ENCODE measurements around the gene SUCNR1. TPM values are rescaled to one million over a fixed set of nuclear protein-coding genes. Genes with fewer than 3 reads are reported as not detected.
"Not testable (repeated sequence)": the region's sequence is repeated elsewhere in the genome, so short reads cannot be mapped to it uniquely, and the experiment has no call there.

The SUCNR1 gene
- total RNA-seq, 4 donors from 2014 or later, result 0.64 to 1.5 (median 0.95) TPM

DNA sequence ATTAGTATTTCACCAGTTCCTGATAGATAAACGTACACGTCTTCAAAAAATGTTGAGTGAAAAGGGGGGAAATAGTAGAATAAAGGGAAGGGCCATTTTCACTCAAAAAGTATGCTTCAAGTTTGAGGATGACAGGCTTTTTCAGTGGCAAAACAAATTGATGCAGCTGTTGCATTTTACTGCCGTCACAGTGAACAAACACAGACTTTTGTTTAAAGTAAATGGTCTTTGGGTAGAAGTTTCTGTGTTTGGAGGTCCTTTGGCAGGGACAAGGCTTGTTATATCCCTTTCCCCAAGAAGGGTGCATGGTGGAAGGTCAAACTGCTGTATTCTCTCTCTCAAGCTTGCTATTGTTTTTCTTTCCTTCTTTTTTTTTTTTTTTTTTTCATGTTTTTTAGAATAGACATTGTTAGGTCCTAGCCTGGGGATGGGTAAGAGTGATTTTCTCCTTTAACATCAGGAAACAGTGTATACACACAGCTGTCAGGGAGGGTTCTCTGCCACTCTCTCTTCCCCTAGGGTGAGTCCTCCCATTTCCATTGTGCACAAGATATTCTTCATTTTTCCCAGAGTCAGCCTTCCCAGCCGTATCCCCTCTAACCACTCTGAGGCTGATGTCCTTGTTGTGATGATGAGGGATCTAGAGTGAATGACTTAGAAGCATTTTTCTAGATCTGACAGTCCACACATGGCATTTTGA is 6.6 kb upstream of the SUCNR1 start:
- intact Hi-C loops (cut with DNase I; ENCODE audit: low total_unique reads), result no loop called here
- DNase-seq (ENCODE audit: low spot score in 2 of 2), result no peak
- TF ChIP-seq CTCF (IDR thresholded peaks at IDR 0.05), result no peak
- no peak for TF ChIP-seq POLR2A (IDR thresholded peaks at IDR 0.05)
- H3K4me3 ChIP-seq (ENCODE audit: low read depth, poor library complexity, severe bottlenecking), result no peak overlapping the region
- 75 to 76% methylated on average over 4 of the region's 4 CpGs for WGBS, 2 donors

DNA sequence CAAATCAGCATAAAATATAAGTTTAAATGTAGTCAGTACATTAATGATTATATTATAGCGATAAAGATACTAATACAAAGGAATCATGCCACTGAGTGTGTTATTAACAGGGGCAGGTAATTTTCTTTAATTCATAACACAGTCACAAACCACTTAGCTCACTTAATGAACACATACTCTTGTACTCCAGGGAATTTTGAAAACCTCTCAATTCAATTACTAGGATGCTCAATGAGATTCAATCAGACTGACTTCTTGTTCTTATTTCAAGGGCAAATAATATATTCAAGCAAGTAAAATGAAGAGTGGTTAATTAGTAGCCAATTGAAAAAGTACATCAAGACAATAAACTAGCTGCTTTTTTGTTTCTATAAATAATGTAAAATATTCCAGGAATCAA is 5.8 kb upstream of the SUCNR1 start:
- no peak for DNase-seq (ENCODE audit: low spot score in 2 of 2)
- TF ChIP-seq CTCF (IDR thresholded peaks at IDR 0.05) (no peak), POLR2A (IDR thresholded peaks at IDR 0.05) (no peak)
- no peak overlapping the region for H3K4me3 ChIP-seq (ENCODE audit: low read depth, poor library complexity, severe bottlenecking)
- WGBS, 2 donors, result 96 to 98% methylated on average over 1 of the region's 1 CpG
- intact Hi-C loops (cut with DNase I; ENCODE audit: low total_unique reads), result no loop called here

DNA sequence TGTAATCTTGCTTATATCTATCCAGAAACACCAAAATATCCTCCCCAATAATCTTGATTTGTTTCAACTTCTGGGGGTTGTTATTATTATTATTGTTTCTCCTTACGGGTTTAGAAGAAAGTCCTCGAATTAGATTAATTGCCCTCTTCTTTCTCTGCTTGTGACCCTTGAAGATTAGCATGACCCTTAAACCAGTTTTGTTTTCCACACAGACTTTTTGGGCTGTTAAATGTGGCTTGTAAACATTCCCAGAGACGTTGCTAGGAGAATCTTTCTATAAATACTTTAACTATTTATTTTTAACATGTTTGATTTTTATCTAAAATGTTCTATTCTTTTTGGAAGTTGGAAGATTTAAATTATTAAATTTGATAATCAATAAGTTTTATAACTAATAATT is 4.3 kb upstream of the SUCNR1 start:
- no peak for TF ChIP-seq POLR2A (IDR thresholded peaks at IDR 0.05)
- TF ChIP-seq CTCF (IDR thresholded peaks at IDR 0.05), result no peak
- intact Hi-C loops (cut with DNase I; ENCODE audit: low total_unique reads), result no loop called here
- no peak for DNase-seq (ENCODE audit: low spot score in 2 of 2)
- 36 to 45% methylated on average over 3 of the region's 3 CpGs for WGBS, 2 donors
- H3K4me3 ChIP-seq (ENCODE audit: low read depth, poor library complexity, severe bottlenecking), result no peak overlapping the region

- 56 to 66% methylated on average over 8 of the region's 8 CpGs for WGBS, 2 donors
- no peak for DNase-seq (ENCODE audit: low spot score in 2 of 2)
- intact Hi-C loops (cut with DNase I; ENCODE audit: low total_unique reads), result no loop called here
- no peak for TF ChIP-seq CTCF (IDR thresholded peaks at IDR 0.05)
- no peak for TF ChIP-seq POLR2A (IDR thresholded peaks at IDR 0.05)
- no peak overlapping the region for H3K4me3 ChIP-seq (ENCODE audit: low read depth, poor library complexity, severe bottlenecking)
Observed at GRCh38 chr3:151871639-151872468, 1.6 kb upstream of the SUCNR1 start.

- DNase-seq (ENCODE audit: low spot score in 2 of 2); H3K4me3 ChIP-seq (ENCODE audit: low read depth, poor library complexity, severe bottlenecking); intact Hi-C loops (cut with DNase I; ENCODE audit: low total_unique reads): not testable (repeated sequence)
- WGBS, 2 donors, result 86 to 90% methylated on average over 5 of the region's 5 CpGs
Observed at GRCh38 chr3:151874079-151874478, 636 bp downstream of the SUCNR1 start.

DNA sequence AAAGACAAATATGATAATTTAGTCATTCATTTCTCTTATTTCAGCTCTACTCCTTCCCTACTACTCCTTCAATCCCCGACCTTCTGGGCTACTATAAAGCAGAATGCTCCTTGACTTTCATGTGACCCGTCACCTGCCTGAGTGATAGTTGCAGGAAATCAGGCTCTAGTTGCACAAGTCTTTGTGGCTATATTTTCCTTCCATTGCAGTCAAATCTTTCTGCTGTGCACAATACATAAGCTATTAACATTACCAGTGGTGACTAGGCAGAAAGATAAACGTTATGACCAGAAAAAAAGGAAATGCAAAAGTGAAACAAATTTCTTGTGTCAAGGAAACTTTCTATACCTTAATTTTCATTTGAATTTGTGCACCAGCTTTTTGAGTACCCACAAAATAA is 2.3 kb downstream of the SUCNR1 start:
- H3K4me3 ChIP-seq (ENCODE audit: low read depth, poor library complexity, severe bottlenecking), result no peak overlapping the region
- intact Hi-C loops (cut with DNase I; ENCODE audit: low total_unique reads), result no loop called here
- TF ChIP-seq POLR2A (IDR thresholded peaks at IDR 0.05), result no peak
- no peak for TF ChIP-seq CTCF (IDR thresholded peaks at IDR 0.05)
- WGBS, 2 donors, result 69 to 71% methylated on average over 3 of the region's 3 CpGs
- DNase-seq (ENCODE audit: low spot score in 2 of 2), result no peak
